Fibroblast of the aortic adventitia (primary cell): ENCODE results near the gene IL3. TPM values are rescaled to one million over a fixed set of nuclear protein-coding genes. Genes with fewer than 3 reads are reported as not detected.

Source experiments
- DNase-seq: peaks from one replicate; pipeline ENCODE4 v3.0.0-alpha.2; 2010; ENCODE audit warnings: low read depth
- H3K4me3 ChIP-seq: 2 replicates; pipeline ENCODE4 v1.5.1; 2011; ENCODE audit warnings: low read depth, mild to moderate bottlenecking, control low read depth, low read length, moderate library complexity
- total RNA-seq: library from RNA; depleted of rRNA; stranded (reverse); fragments of >200 nt; gene quantifications from 2 replicates; pipeline ENCODE4 v1.2.3, GENCODE V29; 2012; ENCODE audit warnings: low replicate concordance
- TF ChIP-seq, protein P1 (sequence below): IDR thresholded peaks from 2 replicates; pipeline ENCODE4 v1.5.1; 2011; ENCODE audit warnings: mild to moderate bottlenecking, low read length, control low read depth, inconsistent platforms; ENCODE audit not compliant: insufficient read depth

IL3 gene
- total RNA-seq, 1 donor, result not detected

- TF ChIP-seq, protein P1, sequence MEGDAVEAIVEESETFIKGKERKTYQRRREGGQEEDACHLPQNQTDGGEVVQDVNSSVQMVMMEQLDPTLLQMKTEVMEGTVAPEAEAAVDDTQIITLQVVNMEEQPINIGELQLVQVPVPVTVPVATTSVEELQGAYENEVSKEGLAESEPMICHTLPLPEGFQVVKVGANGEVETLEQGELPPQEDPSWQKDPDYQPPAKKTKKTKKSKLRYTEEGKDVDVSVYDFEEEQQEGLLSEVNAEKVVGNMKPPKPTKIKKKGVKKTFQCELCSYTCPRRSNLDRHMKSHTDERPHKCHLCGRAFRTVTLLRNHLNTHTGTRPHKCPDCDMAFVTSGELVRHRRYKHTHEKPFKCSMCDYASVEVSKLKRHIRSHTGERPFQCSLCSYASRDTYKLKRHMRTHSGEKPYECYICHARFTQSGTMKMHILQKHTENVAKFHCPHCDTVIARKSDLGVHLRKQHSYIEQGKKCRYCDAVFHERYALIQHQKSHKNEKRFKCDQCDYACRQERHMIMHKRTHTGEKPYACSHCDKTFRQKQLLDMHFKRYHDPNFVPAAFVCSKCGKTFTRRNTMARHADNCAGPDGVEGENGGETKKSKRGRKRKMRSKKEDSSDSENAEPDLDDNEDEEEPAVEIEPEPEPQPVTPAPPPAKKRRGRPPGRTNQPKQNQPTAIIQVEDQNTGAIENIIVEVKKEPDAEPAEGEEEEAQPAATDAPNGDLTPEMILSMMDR, result no peak
- no peak overlapping the region for H3K4me3 ChIP-seq
- DNase-seq, result no peak
These were observed 7.9 kb upstream of the IL3 start for GRCh38 chr5:132052520-132052919.

GRCh38 chr5:132053483-132053882, 7.0 kb upstream of the IL3 start:
- TF ChIP-seq, protein P1, result no peak
- no peak overlapping the region for H3K4me3 ChIP-seq
- DNase-seq, result no peak

DNA sequence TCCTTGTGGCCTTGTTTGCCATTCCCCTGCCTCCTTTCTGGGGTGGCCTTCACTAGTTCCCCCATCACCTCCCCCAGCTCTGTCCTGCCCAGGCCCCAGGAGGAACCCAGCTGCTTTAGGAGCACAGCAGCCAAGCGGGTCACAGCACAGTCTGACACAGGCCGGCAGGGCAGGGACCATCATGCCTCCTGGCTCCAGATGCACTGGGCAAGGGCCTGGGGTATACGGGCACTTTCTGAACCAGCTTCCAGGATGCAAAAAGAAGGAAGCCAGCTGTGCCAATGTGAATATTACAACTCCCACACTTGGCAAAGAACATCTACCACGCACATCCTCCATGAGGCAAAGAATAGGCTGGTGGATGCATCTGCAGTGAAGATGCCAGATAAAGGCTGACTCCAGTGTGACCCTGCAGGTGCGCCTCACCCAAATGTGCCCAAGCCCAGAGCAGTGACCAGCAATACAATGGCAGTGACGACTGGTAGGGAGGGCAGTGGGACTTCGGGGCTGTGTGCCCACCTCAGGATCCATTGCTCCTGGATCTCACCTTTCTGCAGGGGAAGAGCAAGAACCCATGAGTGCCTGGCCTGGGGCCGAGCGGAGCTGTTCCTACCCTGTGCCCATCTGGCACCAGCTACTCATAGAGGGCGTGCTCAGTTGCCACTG, 6.3 kb upstream of the IL3 start:
- DNase-seq, result no peak
- TF ChIP-seq, protein P1, result no peak
- H3K4me3 ChIP-seq, result no peak overlapping the region

DNA sequence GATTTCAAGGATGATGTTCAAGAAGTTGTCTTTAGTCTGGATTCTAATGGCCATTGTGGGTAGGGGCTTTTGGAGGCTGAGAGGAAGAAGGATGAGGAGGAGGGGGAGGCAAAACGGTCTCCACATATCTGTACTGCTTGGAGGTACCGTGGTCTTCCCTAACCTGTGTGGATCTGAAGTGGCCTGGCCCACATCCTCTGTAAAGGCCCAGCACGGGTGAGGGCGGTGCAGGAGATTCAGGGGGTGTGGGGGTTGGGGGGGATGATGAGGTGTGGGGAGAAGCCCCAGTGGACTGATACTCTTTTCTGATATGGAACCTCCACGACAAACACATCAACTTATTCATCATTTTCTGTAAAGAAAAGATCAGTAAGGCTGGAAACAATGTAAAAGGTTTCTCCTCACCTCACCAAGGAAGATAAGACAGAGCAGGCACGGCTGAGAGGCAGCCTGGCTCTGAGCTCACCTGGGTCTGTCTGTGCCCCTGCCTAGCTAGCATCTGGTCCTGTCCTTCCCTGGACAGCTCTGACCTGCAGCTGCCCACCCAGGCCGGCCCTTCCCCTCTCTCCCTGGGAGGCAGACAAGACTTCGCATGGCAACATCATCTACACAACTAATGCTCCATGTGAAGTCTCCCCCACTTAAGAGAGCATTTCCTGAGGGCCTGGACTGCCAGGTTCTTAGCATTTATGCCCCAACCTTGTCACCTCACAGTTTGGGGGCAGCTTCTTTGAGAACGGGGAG, 5.6 kb upstream of the IL3 start:
- TF ChIP-seq, protein P1, result no peak
- no peak for DNase-seq
- no peak overlapping the region for H3K4me3 ChIP-seq

DNA sequence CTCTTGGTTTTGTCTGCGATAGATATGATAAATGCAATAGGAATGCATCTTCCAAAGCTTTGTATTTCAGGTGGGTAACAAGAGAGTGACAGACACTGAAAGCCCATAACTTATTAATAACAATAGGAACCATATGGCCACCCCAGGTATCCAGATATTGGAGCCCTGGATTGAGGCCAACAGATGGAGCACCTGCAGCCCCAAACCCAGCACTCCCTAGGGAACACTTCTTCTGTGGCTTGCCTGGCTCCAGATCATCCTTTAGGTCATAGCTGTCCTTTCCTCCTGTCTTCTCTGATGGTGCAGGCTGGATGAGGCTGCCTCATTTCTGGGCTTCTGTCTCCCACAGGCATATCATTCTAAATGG, 5.0 kb upstream of the IL3 start:
- no peak overlapping the region for H3K4me3 ChIP-seq
- TF ChIP-seq, protein P1, result no peak
- no peak for DNase-seq

- H3K4me3 ChIP-seq, result no peak overlapping the region
- no peak for DNase-seq
- TF ChIP-seq, protein P1, result no peak
These were observed 4.4 kb upstream of the IL3 start for GRCh38 chr5:132055808-132056609.
